GM12878 (cell line): ENCODE data around the gene TPD52L2. TPM values are rescaled to one million over a fixed set of nuclear protein-coding genes. Genes with fewer than 3 reads are reported as not detected.

Experiments used
- CHD1 ChIP-seq: IDR thresholded peaks from 2 replicates; pipeline ENCODE4 v1.6.1; 2012; ENCODE audit warnings: low read depth, low read length, improper control_type of control experiment
- EED ChIP-seq: sonication (generic); IDR thresholded peaks from 2 replicates; pipeline ENCODE4 v1.6.1; 2016; ENCODE audit warnings: antibody characterized with exemption, low read depth
- ESRRA ChIP-seq: IDR thresholded peaks from 2 replicates; pipeline ENCODE4 v1.6.1; 2012; ENCODE audit warnings: mild to moderate bottlenecking, low read length, improper control_type of control experiment
- HCFC1 ChIP-seq: fragments of 150-350 bp; IDR thresholded peaks from 2 replicates; pipeline ENCODE4 v1.6.1; 2014; ENCODE audit warnings: low read length
- MTA3 ChIP-seq: IDR thresholded peaks from 2 replicates; pipeline ENCODE4 v1.6.1; 2012; ENCODE audit warnings: low read length, inconsistent platforms, borderline replicate concordance
- PAX8 ChIP-seq: fragments of 450-650 bp; IDR thresholded peaks from 2 replicates; pipeline ENCODE4 v1.6.1; 2017; ENCODE audit warnings: mild to moderate bottlenecking, moderate library complexity
- POLR2AphosphoS5 ChIP-seq: IDR thresholded peaks from 2 replicates; pipeline ENCODE4 v1.6.1; 2011; ENCODE audit warnings: mild to moderate bottlenecking, low read length, inconsistent platforms
- PRDM15 ChIP-seq: fragments of 450-650 bp; formaldehyde crosslinking; IDR thresholded peaks from 2 replicates; pipeline ENCODE4 v1.4.0; 2020; ENCODE audit warnings: mild to moderate bottlenecking, moderate library complexity
- ZBED1 ChIP-seq: IDR thresholded peaks from 2 replicates; pipeline ENCODE4 v1.6.1; 2016; ENCODE audit warnings: borderline replicate concordance
- polyA plus RNA-seq, 11 experiments: library from polyadenylated mRNA; depleted of rRNA in 4 of 11; unstranded in 6 of 11; stranded (reverse) in 5 of 11; fragments of >200 nt; fragmentation: Nextera tagmentation in 4 of 11; fragmentation: Illumina TruSeq in 1 of 11; extraction: Ambion mirVana in 4 of 11; extraction: Trizol in 1 of 11; gene quantifications; 1 replicate in 1 of 11; 2 replicates in 10 of 11; pipeline versions ENCODE4 v1.2.1 to v1.2.3, GENCODE V29; 2011 to 2016; ENCODE audit warnings: inconsistent platforms in 2 of 11, missing spikeins in 2 of 11, low read depth in 1 of 11
- total RNA-seq, 4 experiments: library from RNA; depleted of rRNA in 3 of 4; stranded (reverse); fragments of >200 nt in 3 of 4; fragmentation: Illumina TruSeq in 1 of 4; extraction: Trizol in 1 of 4; gene quantifications; 2 replicates each; pipeline versions ENCODE4 v1.2.1 to v1.2.3, GENCODE V29; 2013 to 2021
- TF ChIP-seq, protein P1 (sequence below): fragments of 450-650 bp; IDR thresholded peaks from 2 replicates; pipeline ENCODE4 v1.6.1; 2014; ENCODE audit warnings: mild to moderate bottlenecking
- TF ChIP-seq, protein P2 (sequence below): IDR thresholded peaks from 2 replicates; pipeline ENCODE4 v1.6.1; 2011; ENCODE audit warnings: low read depth, low read length, improper control_type of control experiment, borderline replicate concordance

TPD52L2 gene
- total and polyA plus RNA-seq, 10 of the 15 experiments (the other 5 are each of a cell fraction or from before 2014, with no cell fraction given), result 1.6 to 71.0 (median 46.3) TPM

GRCh38 chr20:63864978-63865640, at the start of gene TPD52L2 (continued):
- TF ChIP-seq PRDM15 (CRISPR knock-in tag) (no peak), POLR2AphosphoS5 (peak; percentile 91), ZBED1 (no peak), HCFC1 (peak; percentile 74), ESRRA (no peak), CHD1 (peak; percentile 62; the same call in 1 of the 2 replicates), MTA3 (no peak), EED (peak; percentile 67), PAX8 (no peak)
- TF ChIP-seq, protein P1, sequence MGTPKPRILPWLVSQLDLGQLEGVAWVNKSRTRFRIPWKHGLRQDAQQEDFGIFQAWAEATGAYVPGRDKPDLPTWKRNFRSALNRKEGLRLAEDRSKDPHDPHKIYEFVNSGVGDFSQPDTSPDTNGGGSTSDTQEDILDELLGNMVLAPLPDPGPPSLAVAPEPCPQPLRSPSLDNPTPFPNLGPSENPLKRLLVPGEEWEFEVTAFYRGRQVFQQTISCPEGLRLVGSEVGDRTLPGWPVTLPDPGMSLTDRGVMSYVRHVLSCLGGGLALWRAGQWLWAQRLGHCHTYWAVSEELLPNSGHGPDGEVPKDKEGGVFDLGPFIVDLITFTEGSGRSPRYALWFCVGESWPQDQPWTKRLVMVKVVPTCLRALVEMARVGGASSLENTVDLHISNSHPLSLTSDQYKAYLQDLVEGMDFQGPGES, result peak; percentile 75; the same call in 1 of the 2 replicates
- TF ChIP-seq, protein P2, sequence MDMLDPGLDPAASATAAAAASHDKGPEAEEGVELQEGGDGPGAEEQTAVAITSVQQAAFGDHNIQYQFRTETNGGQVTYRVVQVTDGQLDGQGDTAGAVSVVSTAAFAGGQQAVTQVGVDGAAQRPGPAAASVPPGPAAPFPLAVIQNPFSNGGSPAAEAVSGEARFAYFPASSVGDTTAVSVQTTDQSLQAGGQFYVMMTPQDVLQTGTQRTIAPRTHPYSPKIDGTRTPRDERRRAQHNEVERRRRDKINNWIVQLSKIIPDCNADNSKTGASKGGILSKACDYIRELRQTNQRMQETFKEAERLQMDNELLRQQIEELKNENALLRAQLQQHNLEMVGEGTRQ, result peak; percentile 92
